Measurements from ENCODE around the gene RARB.

RARB gene

DNA sequence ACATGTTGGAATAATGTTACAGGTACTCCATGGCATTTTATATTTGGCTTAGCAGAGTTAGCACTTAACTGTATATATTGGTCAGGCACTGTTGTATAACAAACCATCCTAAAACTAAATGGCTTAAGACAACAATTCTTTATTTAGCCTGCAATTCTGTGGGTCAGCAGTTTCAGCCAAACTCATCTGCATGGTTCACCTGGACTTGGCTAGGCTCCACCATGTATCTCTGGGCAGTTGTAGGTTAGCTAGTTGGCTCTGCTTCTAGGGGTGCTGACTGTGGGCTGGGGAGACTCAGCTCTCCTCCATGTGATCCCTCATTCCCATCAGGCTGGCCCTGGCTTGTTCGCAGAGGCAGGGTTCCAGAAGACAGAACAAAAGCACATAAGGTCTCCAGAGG lies 34.4 kb downstream of the RARB start:
- no peak for DNase-seq (ENCODE audit: low read depth, low spot score)
- no peak overlapping the region for H3K4me3 ChIP-seq (ENCODE audit: low read length)

DNA sequence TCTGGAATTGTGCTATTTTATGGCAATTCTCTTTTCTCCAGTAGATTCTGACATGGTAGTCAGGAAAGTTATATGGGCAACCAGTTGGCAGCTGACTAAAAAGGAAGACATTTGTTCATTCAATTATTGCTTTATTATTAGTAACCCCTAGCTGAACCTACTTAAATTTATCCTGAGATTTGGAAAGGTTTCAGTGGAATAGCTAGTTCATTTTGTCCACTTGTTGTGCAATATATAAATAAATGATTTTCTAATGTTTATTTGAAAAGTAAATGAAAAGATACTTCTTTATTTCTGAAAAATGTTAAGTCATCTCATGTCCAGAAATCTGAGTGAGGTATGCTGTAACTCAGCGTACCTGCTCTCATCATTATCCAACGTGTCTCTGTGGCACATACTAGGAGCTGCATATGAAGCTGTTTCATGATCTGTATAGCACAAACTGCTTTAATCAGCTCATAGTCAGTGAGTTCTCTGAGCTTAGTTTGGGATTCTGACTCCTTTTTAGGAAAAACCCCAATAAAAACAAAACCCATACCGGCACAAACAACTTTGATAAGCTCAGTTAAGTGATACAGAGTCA lies 35.9 kb downstream of the RARB start:
- DNase-seq (ENCODE audit: low read depth, low spot score) = no peak
- H3K4me3 ChIP-seq (ENCODE audit: low read length) = no peak overlapping the region

GRCh38 chr3:25465266-25465860 lies 37.3 kb downstream of the RARB start:
- DNase-seq (ENCODE audit: low read depth, low spot score) = no peak
- no peak overlapping the region for H3K4me3 ChIP-seq (ENCODE audit: low read length)

DNA sequence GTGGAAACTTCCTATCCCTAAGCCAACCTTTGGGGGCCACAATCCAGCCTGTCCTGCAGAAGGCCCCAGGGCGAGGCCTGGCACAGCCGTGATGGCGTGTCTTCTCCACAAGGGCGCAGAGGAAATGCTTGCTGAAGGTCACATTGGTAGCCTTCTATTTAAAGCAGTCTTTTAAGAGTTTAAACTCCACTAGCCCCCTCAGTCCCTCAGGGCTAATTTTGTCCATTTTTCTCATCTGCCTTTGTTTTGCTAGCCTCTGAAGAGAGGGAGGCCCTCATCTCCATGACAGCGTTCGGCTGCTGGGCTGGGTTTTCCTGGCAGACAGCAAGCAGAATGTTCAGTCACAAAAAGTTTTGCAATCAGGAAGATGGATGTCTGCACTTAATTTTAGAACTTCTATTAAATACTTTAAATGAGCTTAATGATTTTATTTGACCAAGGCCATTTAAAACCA lies 40.8 kb downstream of the RARB start:
- no peak for DNase-seq (ENCODE audit: low read depth, low spot score)
- no peak overlapping the region for H3K4me3 ChIP-seq (ENCODE audit: low read length)

DNA sequence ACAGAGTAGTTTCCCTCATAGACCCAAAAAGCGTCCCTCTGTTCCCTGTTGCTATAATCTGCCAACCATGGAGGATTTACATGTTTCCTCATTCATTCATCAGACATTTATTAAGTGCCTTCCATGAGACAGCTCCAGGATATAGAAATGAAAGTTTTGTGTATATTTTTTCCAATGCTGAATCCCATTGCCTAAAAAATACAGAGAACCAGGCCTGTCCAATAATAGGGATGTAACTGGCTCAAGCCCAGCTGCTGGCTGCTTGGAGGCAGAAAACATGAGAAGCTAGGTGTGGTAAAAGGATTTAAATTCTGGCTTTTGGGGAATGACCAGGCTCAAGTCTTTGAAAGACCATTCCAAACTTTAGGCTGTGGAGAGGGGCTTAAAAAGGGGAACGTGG lies 41.5 kb downstream of the RARB start:
- no peak for DNase-seq (ENCODE audit: low read depth, low spot score)
- H3K4me3 ChIP-seq (ENCODE audit: low read length) = no peak overlapping the region

- no peak overlapping the region for H3K4me3 ChIP-seq (ENCODE audit: low read length)
- no peak for DNase-seq (ENCODE audit: low read depth, low spot score)
Measured at GRCh38 chr3:25471081-25471768, 43.2 kb downstream of the RARB start.

DNA sequence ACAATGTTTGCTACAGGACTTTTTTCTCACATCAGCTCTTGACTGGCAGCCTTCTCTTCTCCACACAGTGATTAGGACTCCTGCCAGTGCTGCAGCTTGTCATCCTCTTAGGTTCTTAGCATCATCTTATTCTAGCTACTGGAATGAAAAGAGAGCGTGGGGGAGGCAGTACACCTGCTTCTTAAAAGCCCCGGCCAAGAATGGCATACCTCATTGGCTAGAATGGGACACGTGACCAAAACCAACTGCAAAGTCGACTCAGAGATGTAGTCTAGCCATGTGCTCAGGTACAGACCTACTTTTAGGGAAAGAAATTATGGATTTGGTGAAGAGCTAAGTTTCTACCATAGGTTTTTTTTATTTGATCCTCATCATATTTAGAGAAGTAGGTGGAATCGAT lies 44.1 kb downstream of the RARB start:
- DNase-seq (ENCODE audit: low read depth, low spot score) = no peak

GRCh38 chr3:25472731-25473130 lies 44.7 kb downstream of the RARB start:
- no peak for DNase-seq (ENCODE audit: low read depth, low spot score)
- H3K4me3 ChIP-seq (ENCODE audit: low read length) = no peak overlapping the region

More for the DNA sequence above, 44.1 kb downstream of the RARB start:
- H3K4me3 ChIP-seq (ENCODE audit: low read length) = no peak overlapping the region

- no peak overlapping the region for H3K4me3 ChIP-seq (ENCODE audit: low read length)
- DNase-seq (ENCODE audit: low read depth, low spot score) = no peak
Measured at GRCh38 chr3:25473246-25473645, 45.2 kb downstream of the RARB start.

DNA sequence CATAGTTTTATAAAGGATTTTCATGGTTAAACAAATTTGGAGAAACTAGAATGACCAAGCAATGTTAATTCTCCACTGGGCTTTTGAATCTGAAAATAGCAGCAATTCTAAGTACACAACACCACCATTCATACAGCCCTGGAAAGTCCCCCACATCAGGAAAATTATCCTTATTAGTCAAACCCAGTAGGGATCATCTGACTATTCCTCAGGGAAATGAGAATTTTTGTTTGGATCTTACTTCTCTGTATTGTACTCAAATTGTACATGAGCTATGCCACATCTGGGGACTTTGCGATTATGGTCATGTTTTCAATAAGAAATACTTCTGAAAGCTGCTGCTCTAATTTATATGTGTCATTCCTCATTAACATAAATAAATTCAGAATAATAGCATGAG lies 46.0 kb downstream of the RARB start:
- DNase-seq (ENCODE audit: low read depth, low spot score) = no peak
- no peak overlapping the region for H3K4me3 ChIP-seq (ENCODE audit: low read length)

GRCh38 chr3:25476639-25477038 lies 48.6 kb downstream of the RARB start:
- DNase-seq (ENCODE audit: low read depth, low spot score) = no peak
- no peak overlapping the region for H3K4me3 ChIP-seq (ENCODE audit: low read length)

DNA sequence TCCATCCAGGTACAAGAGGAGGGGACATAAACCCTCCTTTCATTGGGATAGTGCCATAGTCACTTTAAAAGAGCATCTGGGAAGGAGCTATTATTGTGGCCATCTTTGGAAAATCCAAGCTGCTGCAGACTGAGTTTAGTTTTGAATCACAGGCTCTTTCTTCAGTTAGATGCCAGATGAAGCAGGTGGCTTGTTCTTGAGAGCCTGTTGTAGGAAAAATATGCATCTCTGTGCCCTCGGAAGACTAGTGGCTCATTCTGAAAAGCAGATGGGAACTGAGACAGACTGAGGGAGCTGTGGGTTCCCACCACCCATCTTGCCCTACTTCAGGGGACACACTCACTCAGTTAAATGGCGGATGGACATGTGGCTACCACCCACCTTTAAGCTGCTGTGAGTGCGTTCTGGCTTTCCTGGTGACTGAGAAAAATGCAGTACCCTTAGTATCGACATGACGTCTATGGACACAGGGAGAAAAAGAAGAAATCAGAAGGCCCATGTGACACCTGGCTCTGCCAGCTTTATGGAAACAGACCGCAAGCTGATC lies 50.2 kb downstream of the RARB start:
- no peak for DNase-seq (ENCODE audit: low read depth, low spot score)
- no peak overlapping the region for H3K4me3 ChIP-seq (ENCODE audit: low read length)

- no peak for DNase-seq (ENCODE audit: low read depth, low spot score)
Measured at GRCh38 chr3:25478964-25479726, 51.1 kb downstream of the RARB start.

DNA sequence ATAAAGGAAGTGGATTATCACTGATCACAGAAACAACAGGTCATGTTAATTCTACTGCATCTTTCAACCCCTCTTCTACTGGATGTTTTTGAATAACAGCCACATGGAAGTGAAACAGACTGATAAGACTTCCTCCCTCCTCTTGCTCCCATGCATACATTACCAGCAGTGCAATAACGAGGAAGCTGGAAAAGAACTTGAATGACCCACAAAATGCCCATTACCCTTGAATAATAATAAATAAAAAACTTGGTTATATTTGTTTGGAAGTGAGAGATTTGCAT lies 51.6 kb downstream of the RARB start:
- H3K4me3 ChIP-seq (ENCODE audit: low read length) = no peak overlapping the region
- DNase-seq (ENCODE audit: low read depth, low spot score) = no peak

More at GRCh38 chr3:25478964-25479726, 51.1 kb downstream of the RARB start:
- H3K4me3 ChIP-seq (ENCODE audit: low read length) = no peak overlapping the region

DNA sequence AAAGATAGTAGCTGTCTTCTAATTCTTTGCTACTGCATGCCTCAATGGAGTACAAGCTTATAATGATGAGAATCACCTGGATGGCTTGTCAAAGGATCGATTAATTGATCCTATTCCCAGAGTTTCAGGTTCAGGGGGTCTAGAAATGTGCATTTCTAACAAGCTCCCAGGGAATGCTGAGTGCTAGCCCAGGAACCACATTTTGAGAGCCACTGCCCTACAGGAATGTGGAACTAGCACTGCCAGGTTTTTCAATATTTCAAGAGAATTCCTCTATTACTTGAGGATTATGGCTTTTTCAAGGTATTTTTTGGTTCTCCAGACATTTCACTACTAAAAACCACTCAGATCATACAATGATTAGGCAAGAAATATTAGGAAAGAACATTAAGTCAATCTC lies 52.7 kb downstream of the RARB start:
- H3K4me3 ChIP-seq (ENCODE audit: low read length) = no peak overlapping the region
- DNase-seq (ENCODE audit: low read depth, low spot score) = no peak

DNA sequence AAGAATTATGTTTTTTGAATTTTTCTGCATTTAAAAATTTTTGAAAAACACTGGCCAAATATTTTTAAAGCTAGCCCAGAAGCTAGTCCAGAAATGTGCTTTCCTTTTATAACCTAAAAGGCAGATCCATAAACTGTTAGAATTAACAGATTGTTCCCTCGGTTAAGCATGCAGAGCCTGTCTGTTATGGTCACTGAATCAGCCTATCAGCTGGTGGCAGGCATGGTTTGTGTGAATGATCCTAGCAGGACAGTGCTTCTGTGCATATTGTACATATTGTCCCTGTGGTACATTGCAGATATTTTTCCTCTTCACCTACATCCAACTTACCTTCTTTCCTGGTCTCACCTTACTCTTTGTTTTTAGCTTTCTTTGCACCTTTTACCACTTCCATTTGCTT lies 53.3 kb downstream of the RARB start:
- no peak overlapping the region for H3K4me3 ChIP-seq (ENCODE audit: low read length)
- no peak for DNase-seq (ENCODE audit: low read depth, low spot score)

GRCh38 chr3:25483456-25483855 lies 55.4 kb downstream of the RARB start:
- no peak for DNase-seq (ENCODE audit: low read depth, low spot score)
- H3K4me3 ChIP-seq (ENCODE audit: low read length) = no peak overlapping the region

GRCh38 chr3:25485673-25486072 lies 57.6 kb downstream of the RARB start:
- no peak overlapping the region for H3K4me3 ChIP-seq (ENCODE audit: low read length)

DNA sequence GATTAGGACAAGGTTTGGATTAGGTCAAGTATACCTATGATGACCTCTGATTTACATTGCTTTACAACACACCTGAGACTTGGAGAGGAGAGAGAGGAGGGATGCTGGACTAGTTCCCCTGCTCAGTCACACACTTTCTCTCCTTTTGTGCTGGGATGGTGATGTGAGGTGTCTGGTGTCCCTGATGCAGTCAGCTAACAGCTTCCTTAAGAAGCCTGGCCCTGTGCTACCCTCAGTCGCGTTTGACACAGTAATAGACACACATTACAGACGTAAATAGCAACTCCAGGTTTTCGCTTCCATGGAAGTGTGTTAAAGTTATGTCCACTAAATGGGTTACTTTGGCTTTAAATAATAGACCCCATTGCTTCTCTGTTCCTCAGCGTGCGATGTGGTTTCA lies 58.9 kb downstream of the RARB start:
- DNase-seq (ENCODE audit: low read depth, low spot score) = no peak
- no peak overlapping the region for H3K4me3 ChIP-seq (ENCODE audit: low read length)

More at GRCh38 chr3:25485673-25486072, 57.6 kb downstream of the RARB start:
- no peak for DNase-seq (ENCODE audit: low read depth, low spot score)

Measured in Jurkat, Clone E6-1 (cell line).